MM.1S (cell line): Measurements from ENCODE around the gene RAP1GDS1.

Source experiments
- EZH2 ChIP-seq: fragments of 300-600 bp; sonication (generic); optimal IDR thresholded peaks from 2 replicates; pipeline ENCODE3; 2017; ENCODE audit warnings: low read depth, mild to moderate bottlenecking, antibody characterized with exemption, low read length, mixed read lengths
- TF ChIP-seq, protein P1 (sequence below): fragments of 300-600 bp; sonication (generic); IDR thresholded peaks from 2 replicates; pipeline ENCODE4 v1.5.1; 2016; ENCODE audit warnings: antibody characterized with exemption, low read length, mixed read lengths

GRCh38 chr4:98482503-98482846 lies 221.3 kb downstream of the RAP1GDS1 start:
- TF ChIP-seq, protein P1, sequence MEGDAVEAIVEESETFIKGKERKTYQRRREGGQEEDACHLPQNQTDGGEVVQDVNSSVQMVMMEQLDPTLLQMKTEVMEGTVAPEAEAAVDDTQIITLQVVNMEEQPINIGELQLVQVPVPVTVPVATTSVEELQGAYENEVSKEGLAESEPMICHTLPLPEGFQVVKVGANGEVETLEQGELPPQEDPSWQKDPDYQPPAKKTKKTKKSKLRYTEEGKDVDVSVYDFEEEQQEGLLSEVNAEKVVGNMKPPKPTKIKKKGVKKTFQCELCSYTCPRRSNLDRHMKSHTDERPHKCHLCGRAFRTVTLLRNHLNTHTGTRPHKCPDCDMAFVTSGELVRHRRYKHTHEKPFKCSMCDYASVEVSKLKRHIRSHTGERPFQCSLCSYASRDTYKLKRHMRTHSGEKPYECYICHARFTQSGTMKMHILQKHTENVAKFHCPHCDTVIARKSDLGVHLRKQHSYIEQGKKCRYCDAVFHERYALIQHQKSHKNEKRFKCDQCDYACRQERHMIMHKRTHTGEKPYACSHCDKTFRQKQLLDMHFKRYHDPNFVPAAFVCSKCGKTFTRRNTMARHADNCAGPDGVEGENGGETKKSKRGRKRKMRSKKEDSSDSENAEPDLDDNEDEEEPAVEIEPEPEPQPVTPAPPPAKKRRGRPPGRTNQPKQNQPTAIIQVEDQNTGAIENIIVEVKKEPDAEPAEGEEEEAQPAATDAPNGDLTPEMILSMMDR: no peak
- TF ChIP-seq EZH2: no peak
